Tibial nerve (tissue), 4 donors: ENCODE results near the gene AGPAT2. TPM values are rescaled to one million over a fixed set of nuclear protein-coding genes. Genes with fewer than 3 reads are reported as not detected.

Experiments
- DNase-seq, 2 donors: peaks; one replicate each; pipeline ENCODE4 v3.0.0-alpha.2; 2019; ENCODE audit warnings: low spot score in 2 of 2
- H3K27ac ChIP-seq, 4 donors: fragments of 200-600 bp; sonication (generic) in 3 of 4; one replicate each; pipeline ENCODE4 v1.5.1; 2017 to 2019; ENCODE audit warnings: mild to moderate bottlenecking in 1 of 4
- H3K27me3 ChIP-seq, 2 donors: fragments of 200-600 bp; sonication (generic) in 1 of 2; one replicate each; pipeline versions ENCODE4 v1.5.1 to v1.6.0; 2017 to 2019
- H3K36me3 ChIP-seq, 3 donors: fragments of 200-600 bp; sonication (generic); one replicate each; pipeline ENCODE4 v1.5.1; 2018 to 2019
- H3K4me1 ChIP-seq, 4 donors: fragments of 200-600 bp; sonication (generic) in 3 of 4; one replicate each; pipeline ENCODE4 v1.5.1; 2017 to 2019
- H3K4me3 ChIP-seq, 4 donors: fragments of 200-600 bp; sonication (generic) in 3 of 4; one replicate each; pipeline ENCODE4 v1.5.1; 2017 to 2019; ENCODE audit warnings: mild to moderate bottlenecking in 1 of 4, moderate library complexity in 1 of 4
- H3K9me3 ChIP-seq, 4 donors: fragments of 200-600 bp; sonication (generic) in 3 of 4; one replicate each; pipeline ENCODE4 v1.5.1; 2017 to 2019
- CTCF ChIP-seq, 5 experiments: fragments of 200-600 bp in 3 of 5; fragments of 450-650 bp in 2 of 5; sonication (generic) in 3 of 5; IDR thresholded peaks; one replicate each; pipeline ENCODE4 v1.5.1; 2016 to 2019; ENCODE audit warnings: antibody characterized with exemption in 5 of 5, mild to moderate bottlenecking in 3 of 5, moderate library complexity in 2 of 5
- EP300 ChIP-seq, 2 donors: sonication (generic); formaldehyde crosslinking; IDR thresholded peaks; one replicate each; pipeline ENCODE4 v1.6.1; 2017; ENCODE audit warnings: antibody characterized with exemption in 2 of 2, mild to moderate bottlenecking in 1 of 2
- POLR2A ChIP-seq, 2 donors: fragments of 450-650 bp; IDR thresholded peaks; one replicate each; pipeline ENCODE4 v1.6.1; 2017; ENCODE audit warnings: antibody characterized with exemption in 2 of 2, mild to moderate bottlenecking in 2 of 2, moderate library complexity in 2 of 2
- WGBS, 2 donors: methylation state at CpG; one replicate each; pipeline ENCODE4 v1.1.5; 2018; 5-methylcytosine and 5-hydroxymethylcytosine counted together
- total RNA-seq, 4 donors: library from RNA; depleted of rRNA; stranded (reverse); fragments of >200 nt; gene quantifications; one replicate each; pipeline ENCODE4 v1.1.0, GENCODE V29; 2016

The AGPAT2 gene
- total RNA-seq, 4 donors from 2014 or later: 79.6 to 292 (median 151) TPM

- Histone ChIP-seq H3K9me3 (no peaks in the 10 kb centered on the region), H3K27ac (peak overlapping the region in 1 of 4 donors; percentile 45), H3K4me3 (peak overlapping the region in 2 of 4 donors; percentile 64 to 95), H3K36me3 (peaks cover 0 to 57% (median 21%) of the 10 kb centered on the region in 3 donors), H3K27me3 (no peaks in the 10 kb centered on the region), H3K4me1 (peaks cover 0 to 74% (median 25%) of the 10 kb centered on the region in 4 donors)
- no peak for DNase-seq
- 73 to 75% methylated on average over 16 of the region's 16 CpGs for WGBS, 2 donors
- TF ChIP-seq EP300 (IDR thresholded peaks at IDR 0.05) (no peak), POLR2A (IDR thresholded peaks at IDR 0.05) (no peak), CTCF (IDR thresholded peaks at IDR 0.05) (no peak)
Measured at GRCh38 chr9:136726118-136726517, 38.9 kb upstream of the AGPAT2 start.

GRCh38 chr9:136725612-136726011 lies 38.4 kb upstream of the AGPAT2 start:
- Histone ChIP-seq H3K27ac (peak overlapping the region in 1 of 4 donors; percentile 45), H3K4me1 (peaks cover 0 to 79% (median 27%) of the 10 kb centered on the region in 4 donors), H3K9me3 (no peaks in the 10 kb centered on the region), H3K27me3 (no peaks in the 10 kb centered on the region), H3K4me3 (peak overlapping the region in 1 of 4 donors; percentile 95), H3K36me3 (peaks cover 0 to 61% (median 21%) of the 10 kb centered on the region in 3 donors)
- 68 to 71% methylated on average over 10 of the region's 10 CpGs for WGBS, 2 donors
- DNase-seq: no peak
- no peak for TF ChIP-seq EP300 (IDR thresholded peaks at IDR 0.05)
- no peak for TF ChIP-seq CTCF (IDR thresholded peaks at IDR 0.05)
- TF ChIP-seq POLR2A (IDR thresholded peaks at IDR 0.05): no peak

GRCh38 chr9:136724772-136725171 lies 37.5 kb upstream of the AGPAT2 start:
- H3K4me1 ChIP-seq: peaks cover 0 to 84% (median 31%) of the 10 kb centered on the region in 4 donors
- WGBS, 2 donors: 64 to 69% methylated on average over 7 of the region's 7 CpGs
- peaks cover 0 to 61% (median 21%) of the 10 kb centered on the region in 3 donors for H3K36me3 ChIP-seq
- TF ChIP-seq EP300 (IDR thresholded peaks at IDR 0.05) (no peak), POLR2A (IDR thresholded peaks at IDR 0.05) (no peak), CTCF (IDR thresholded peaks at IDR 0.05) (no peak)
- H3K9me3 ChIP-seq: no peaks in the 10 kb centered on the region
- H3K27ac ChIP-seq: no peak overlapping the region
- DNase-seq: no peak
- H3K4me3 ChIP-seq: no peak overlapping the region
- H3K27me3 ChIP-seq: no peaks in the 10 kb centered on the region

GRCh38 chr9:136723989-136724388 lies 36.7 kb upstream of the AGPAT2 start:
- Histone ChIP-seq H3K4me3 (no peak overlapping the region), H3K4me1 (peaks cover 0 to 84% (median 34%) of the 10 kb centered on the region in 4 donors), H3K27me3 (no peaks in the 10 kb centered on the region), H3K27ac (no peak overlapping the region), H3K36me3 (peaks cover 0 to 61% (median 21%) of the 10 kb centered on the region in 3 donors), H3K9me3 (no peaks in the 10 kb centered on the region)
- WGBS, 2 donors: 90 to 96% methylated on average over 8 of the region's 8 CpGs
- TF ChIP-seq POLR2A (IDR thresholded peaks at IDR 0.05) (no peak), CTCF (IDR thresholded peaks at IDR 0.05) (no peak), EP300 (IDR thresholded peaks at IDR 0.05) (no peak)
- no peak for DNase-seq

GRCh38 chr9:136723362-136723976 lies 36.2 kb upstream of the AGPAT2 start:
- H3K4me1 ChIP-seq: peaks cover 0 to 83% (median 30%) of the 10 kb centered on the region in 4 donors
- whole genome bisulfite sequencing, 2 donors: 63 to 92% methylated on average over 8 to 32 of the region's 32 CpGs
- H3K9me3 ChIP-seq: no peaks in the 10 kb centered on the region
- H3K27ac ChIP-seq: no peak overlapping the region
- TF ChIP-seq EP300 (IDR thresholded peaks at IDR 0.05) (no peak), POLR2A (IDR thresholded peaks at IDR 0.05) (no peak), CTCF (IDR thresholded peaks at IDR 0.05) (no peak)
- no peak for DNase-seq
- peaks cover 0 to 61% (median 21%) of the 10 kb centered on the region in 3 donors for H3K36me3 ChIP-seq
- H3K4me3 ChIP-seq: no peak overlapping the region
- no peaks in the 10 kb centered on the region for H3K27me3 ChIP-seq
